Amygdala (tissue), 56 donors: ENCODE data around the gene RPN2.
A peak's percentile ranks its signal among the peaks of the same experiment; 100 is the strongest.
"Not testable (repeated sequence)": the region's sequence is repeated elsewhere in the genome, so short reads cannot be mapped to it uniquely, and the experiment has no call there.

ENCODE experiments used
- DNase-seq, 56 donors: peaks; one replicate each; lab custom pipeline; 2025; lab: John Stamatoyannopoulos, UW

The RPN2 gene

GRCh38 chr20:37178839-37179682 lies at the start of gene RPN2, which contains the start of gene MROH8:
Gene RPN2 (plus strand): TSS chr20:37179330. CDS start chr20:37179357, 27 bp downstream.
Gene MROH8 (minus strand): TSS chr20:37179548.
- peak; percentile 77 to 99 (median 96) for DNase-seq

- no peak for DNase-seq
These were observed 47.6 kb upstream of the RPN2 start for GRCh38 chr20:37131486-37131885.

DNA sequence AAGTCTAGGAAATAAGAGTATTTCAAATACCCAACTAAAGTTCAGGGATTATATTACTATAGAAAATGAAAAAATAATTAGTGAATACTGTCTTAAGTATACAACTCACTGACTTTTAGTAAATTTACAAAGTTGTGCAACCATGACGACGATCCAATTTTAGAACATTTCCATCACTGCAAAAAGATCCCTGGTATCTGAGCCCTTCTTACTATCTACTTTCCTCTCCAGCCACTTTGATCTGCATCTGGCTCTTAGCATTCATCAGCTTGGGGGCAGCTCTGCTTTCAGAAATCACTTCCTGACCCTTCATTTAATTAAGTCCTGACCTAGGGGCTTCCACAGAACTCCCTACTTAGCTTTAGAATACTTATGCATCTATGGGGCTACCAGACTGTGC lies 45.2 kb upstream of the RPN2 start:
- no peak for DNase-seq

- DNase-seq: no peak
These were observed 41.6 kb upstream of the RPN2 start for GRCh38 chr20:37137547-37137946.

GRCh38 chr20:37142708-37143107 lies 36.4 kb upstream of the RPN2 start:
- no peak for DNase-seq

GRCh38 chr20:37144856-37145404 lies 34.2 kb upstream of the RPN2 start:
- no peak for DNase-seq

DNA sequence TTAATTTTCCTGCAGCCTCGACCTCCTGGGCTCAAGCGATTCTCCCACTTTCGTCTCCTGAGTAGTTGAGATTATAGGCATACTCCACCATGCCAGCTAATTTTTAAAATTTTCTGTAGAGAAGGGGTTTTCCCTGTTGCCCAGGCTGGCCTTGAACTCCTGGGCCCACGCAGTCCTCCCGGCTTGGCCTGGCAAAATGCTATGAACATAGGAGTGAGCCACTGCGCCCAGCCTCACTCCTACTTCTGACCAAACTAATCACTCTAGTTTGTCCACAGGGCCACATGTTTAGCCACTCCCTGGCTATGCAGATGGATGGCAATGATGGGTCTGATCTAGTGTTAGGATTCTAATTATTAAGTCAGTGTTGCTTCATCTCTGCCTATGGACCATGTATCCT lies 31.9 kb upstream of the RPN2 start:
- no peak for DNase-seq

GRCh38 chr20:37150864-37151263 lies 28.3 kb upstream of the RPN2 start:
- not testable (repeated sequence) for DNase-seq

DNA sequence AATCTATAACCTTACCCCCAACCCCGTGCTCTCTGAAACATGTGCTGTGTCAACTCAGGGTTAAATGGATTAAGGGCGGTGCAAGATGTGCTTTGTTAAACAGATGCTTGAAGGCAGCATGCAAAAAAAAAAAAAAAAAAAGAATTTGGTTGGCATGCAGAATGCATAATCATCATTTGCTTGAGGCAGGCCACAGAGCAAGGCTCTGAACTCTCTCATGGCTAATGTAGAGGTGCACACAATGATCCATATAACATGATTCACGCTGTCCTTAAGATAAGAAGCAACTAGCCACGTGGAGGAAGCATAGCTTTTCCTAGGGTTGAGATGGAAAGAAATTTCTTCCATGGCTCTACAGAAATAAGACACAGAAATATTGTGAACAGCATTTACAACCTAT lies 27.6 kb upstream of the RPN2 start:
- no peak for DNase-seq

- DNase-seq: no peak
These were observed 26.8 kb upstream of the RPN2 start for GRCh38 chr20:37152284-37152683.

DNA sequence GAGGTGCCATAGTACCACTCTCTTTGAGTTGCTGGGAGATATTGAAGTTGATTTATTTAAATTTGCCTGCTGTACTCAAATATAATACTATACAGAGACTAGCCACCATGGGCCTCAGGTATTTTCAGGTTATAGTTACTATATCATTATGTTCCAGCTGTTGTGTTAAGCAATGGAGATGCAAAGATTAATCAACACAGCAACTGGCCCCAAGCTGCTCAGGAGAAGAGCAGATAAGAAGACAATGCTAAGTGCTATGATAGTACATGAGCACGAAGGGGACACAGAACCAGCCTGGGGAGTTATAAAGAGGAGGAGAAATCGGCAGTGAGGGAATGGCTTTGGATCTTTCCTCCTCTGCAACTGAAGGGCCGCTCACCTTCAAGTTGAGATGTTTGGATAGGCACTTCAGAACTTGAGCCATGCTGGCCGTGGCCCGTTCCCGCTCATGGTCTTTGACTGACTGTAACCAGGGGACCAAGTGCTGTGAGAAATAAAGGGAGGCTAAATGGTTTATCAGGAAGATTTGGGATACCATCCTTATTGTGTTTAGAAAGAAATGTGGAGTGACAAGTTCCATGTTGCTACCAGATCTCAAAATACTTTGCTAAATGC lies 24.3 kb upstream of the RPN2 start:
- DNase-seq: no peak

- DNase-seq: no peak
These were observed 23.1 kb upstream of the RPN2 start for GRCh38 chr20:37155987-37156386.

DNA sequence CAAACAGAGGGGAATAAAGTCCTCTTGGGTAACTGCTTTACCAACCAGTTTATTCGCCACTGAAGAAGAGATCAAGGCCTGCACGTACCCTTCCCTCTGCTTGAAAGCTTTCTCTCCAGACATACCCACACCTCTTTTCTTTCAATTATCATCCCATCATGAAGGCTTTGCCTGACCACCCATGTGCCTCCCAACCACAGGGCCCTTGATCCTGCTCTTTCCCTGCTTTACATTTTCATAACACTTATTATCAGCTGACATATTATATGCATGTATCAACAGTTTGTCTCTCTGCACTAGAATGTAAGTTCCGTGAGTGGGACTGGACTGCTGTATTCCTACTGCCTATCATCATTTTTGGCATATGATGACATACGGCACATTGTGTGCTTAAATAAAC lies 20.9 kb upstream of the RPN2 start:
- DNase-seq: no peak

GRCh38 chr20:37160683-37161082 lies 18.4 kb upstream of the RPN2 start:
- DNase-seq: no peak

GRCh38 chr20:37161830-37162549 lies 17.1 kb upstream of the RPN2 start:
- no peak for DNase-seq

GRCh38 chr20:37162646-37163045 lies 16.5 kb upstream of the RPN2 start:
- DNase-seq: no peak

GRCh38 chr20:37163832-37164554 lies 15.1 kb upstream of the RPN2 start:
- no peak for DNase-seq

GRCh38 chr20:37165031-37165430 lies 14.1 kb upstream of the RPN2 start:
- DNase-seq: no peak

GRCh38 chr20:37166867-37167266 lies 12.3 kb upstream of the RPN2 start:
- DNase-seq: no peak

- no peak for DNase-seq
These were observed 6.3 kb upstream of the RPN2 start for GRCh38 chr20:37172836-37173235.
